KMS-11 (cell line): ENCODE data around the gene COL11A2.

Experiments used
- H2AFZ ChIP-seq: fragments of 200-600 bp; sonication (generic); 2 replicates; pipeline ENCODE4 v1.6.1; 2016; ENCODE audit warnings: antibody characterized with exemption, mixed run types, low read depth
- H3K27ac ChIP-seq: fragments of 200-600 bp; sonication (generic); 2 replicates; pipeline ENCODE4 v1.6.1; 2016; ENCODE audit warnings: mild to moderate bottlenecking, mixed run types
- H3K27me3 ChIP-seq: fragments of 200-600 bp; sonication (generic); 2 replicates; pipeline ENCODE4 v1.6.1; 2017; ENCODE audit warnings: mild to moderate bottlenecking, low read depth, mixed run types, moderate library complexity; ENCODE audit not compliant: insufficient read depth
- H3K36me3 ChIP-seq: fragments of 200-600 bp; sonication (generic); 2 replicates; pipeline ENCODE4 v1.6.1; 2017; ENCODE audit warnings: mild to moderate bottlenecking, mixed run types; ENCODE audit not compliant: insufficient read depth
- H3K4me1 ChIP-seq: fragments of 200-600 bp; sonication (generic); 2 replicates; pipeline ENCODE4 v1.6.1; 2016; ENCODE audit warnings: mild to moderate bottlenecking, low read depth, mixed run types; ENCODE audit not compliant: poor library complexity, severe bottlenecking
- H3K4me2 ChIP-seq: fragments of 200-600 bp; sonication (generic); 2 replicates; pipeline ENCODE4 v1.7.0; 2016; ENCODE audit warnings: mild to moderate bottlenecking, mixed run types
- H3K4me3 ChIP-seq: fragments of 200-600 bp; sonication (generic); IDR thresholded peaks from 2 replicates; pipeline ENCODE4 v1.6.1; 2017; ENCODE audit warnings: low read depth, low read length, mixed read lengths; ENCODE audit not compliant: insufficient read depth
- H3K79me2 ChIP-seq: fragments of 200-600 bp; sonication (generic); 2 replicates; pipeline ENCODE4 v1.6.1; 2016; ENCODE audit warnings: low read depth, mixed run types; ENCODE audit not compliant: insufficient read depth
- H3K9ac ChIP-seq: fragments of 200-600 bp; sonication (generic); 2 replicates; pipeline ENCODE4 v1.6.1; 2016; ENCODE audit warnings: mild to moderate bottlenecking, mixed run types
- H4K20me1 ChIP-seq: fragments of 200-600 bp; sonication (generic); 2 replicates; pipeline ENCODE4 v1.6.1; 2016; ENCODE audit warnings: mild to moderate bottlenecking, mixed run types; ENCODE audit not compliant: insufficient read depth
- TF ChIP-seq, protein P1 (sequence below): fragments of 200-600 bp; sonication (generic); conservative IDR thresholded peaks from 2 replicates; pipeline ENCODE4 v1.6.1; 2017; ENCODE audit warnings: low read depth, mild to moderate bottlenecking, antibody characterized with exemption, low read length, moderate library complexity, mixed read lengths

Gene COL11A2

DNA sequence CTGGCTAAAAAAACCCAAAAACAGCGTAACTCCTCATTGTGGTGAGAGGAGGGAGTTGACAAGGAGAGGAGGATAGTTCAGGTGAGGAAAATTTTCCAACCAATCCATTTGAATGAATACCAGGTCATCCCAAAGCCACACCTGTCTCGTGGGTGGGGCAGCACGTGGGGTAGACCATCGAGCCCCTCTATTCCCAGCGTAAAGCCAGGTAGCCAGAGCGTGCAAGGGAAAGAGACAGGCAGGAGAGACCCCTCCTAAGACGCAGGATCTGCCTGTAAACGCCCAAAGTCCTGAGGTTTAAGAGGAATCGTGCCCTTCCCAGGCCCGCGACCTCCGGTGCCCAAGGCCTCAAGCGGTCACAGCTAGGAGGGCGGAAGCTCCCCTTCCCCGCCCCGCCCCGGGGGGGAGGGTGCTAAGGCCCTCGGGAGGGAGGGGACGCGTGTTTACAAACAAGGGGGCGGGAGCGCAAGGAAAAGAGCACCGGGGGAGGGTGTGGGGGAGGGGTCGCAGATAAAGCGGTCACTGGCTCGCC is 7.5 kb upstream of the COL11A2 start:
- TF ChIP-seq, protein P1, sequence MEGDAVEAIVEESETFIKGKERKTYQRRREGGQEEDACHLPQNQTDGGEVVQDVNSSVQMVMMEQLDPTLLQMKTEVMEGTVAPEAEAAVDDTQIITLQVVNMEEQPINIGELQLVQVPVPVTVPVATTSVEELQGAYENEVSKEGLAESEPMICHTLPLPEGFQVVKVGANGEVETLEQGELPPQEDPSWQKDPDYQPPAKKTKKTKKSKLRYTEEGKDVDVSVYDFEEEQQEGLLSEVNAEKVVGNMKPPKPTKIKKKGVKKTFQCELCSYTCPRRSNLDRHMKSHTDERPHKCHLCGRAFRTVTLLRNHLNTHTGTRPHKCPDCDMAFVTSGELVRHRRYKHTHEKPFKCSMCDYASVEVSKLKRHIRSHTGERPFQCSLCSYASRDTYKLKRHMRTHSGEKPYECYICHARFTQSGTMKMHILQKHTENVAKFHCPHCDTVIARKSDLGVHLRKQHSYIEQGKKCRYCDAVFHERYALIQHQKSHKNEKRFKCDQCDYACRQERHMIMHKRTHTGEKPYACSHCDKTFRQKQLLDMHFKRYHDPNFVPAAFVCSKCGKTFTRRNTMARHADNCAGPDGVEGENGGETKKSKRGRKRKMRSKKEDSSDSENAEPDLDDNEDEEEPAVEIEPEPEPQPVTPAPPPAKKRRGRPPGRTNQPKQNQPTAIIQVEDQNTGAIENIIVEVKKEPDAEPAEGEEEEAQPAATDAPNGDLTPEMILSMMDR, result no peak
- Histone ChIP-seq H3K4me2 (peak overlapping the region; percentile 85), H3K9ac (peak overlapping the region; percentile 96), H2AFZ (peak overlapping the region; percentile 93), H3K36me3 (no peaks in the 10 kb centered on the region), H3K79me2 (peaks cover 24% of the 10 kb centered on the region), H3K27ac (peak overlapping the region; percentile 87), H3K4me3 (no peak overlapping the region), H3K27me3 (no peaks in the 10 kb centered on the region), H3K4me1 (peaks cover 19% of the 10 kb centered on the region), H4K20me1 (no peaks in the 10 kb centered on the region)

DNA sequence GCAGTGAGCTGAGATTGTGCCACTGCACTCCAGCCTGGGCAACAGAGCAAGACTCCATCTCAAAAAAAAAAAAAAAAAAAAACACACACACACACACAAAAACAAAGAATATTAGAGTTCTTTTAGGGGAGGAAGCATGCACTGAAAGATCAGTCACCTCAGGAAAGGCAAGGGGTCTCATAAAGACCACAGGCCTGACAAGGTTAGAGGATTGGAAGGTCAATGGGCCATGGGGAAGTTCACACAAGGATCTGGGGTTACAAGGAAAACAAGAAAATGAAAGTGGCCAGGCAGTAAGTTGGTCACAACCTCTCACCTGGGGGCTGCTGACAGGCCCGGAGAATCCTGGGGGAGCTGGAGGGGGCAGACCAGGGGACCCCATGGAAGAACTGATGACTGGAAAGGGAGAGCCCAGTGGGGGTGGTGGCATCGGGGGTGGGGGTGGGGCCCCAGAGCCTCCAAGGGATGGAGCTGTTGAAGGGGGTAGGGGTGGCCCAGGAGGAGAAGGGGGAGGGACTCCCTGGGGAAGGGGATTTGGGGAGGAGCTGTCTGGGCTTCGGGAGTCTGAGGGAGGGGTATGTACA is 6.7 kb upstream of the COL11A2 start:
- TF ChIP-seq, protein P1, result no peak
- H3K27me3 ChIP-seq, result no peaks in the 10 kb centered on the region
- H3K36me3 ChIP-seq, result no peaks in the 10 kb centered on the region
- H3K4me1 ChIP-seq, result peaks cover 15% of the 10 kb centered on the region
- no peak overlapping the region for H3K27ac ChIP-seq
- no peaks in the 10 kb centered on the region for H4K20me1 ChIP-seq
- no peak overlapping the region for H2AFZ ChIP-seq
- peaks cover 24% of the 10 kb centered on the region for H3K79me2 ChIP-seq
- H3K9ac ChIP-seq, result peak overlapping the region; percentile 96
- H3K4me3 ChIP-seq, result no peak overlapping the region
- peak overlapping the region; percentile 85; the same call in 1 of the 2 replicates for H3K4me2 ChIP-seq

DNA sequence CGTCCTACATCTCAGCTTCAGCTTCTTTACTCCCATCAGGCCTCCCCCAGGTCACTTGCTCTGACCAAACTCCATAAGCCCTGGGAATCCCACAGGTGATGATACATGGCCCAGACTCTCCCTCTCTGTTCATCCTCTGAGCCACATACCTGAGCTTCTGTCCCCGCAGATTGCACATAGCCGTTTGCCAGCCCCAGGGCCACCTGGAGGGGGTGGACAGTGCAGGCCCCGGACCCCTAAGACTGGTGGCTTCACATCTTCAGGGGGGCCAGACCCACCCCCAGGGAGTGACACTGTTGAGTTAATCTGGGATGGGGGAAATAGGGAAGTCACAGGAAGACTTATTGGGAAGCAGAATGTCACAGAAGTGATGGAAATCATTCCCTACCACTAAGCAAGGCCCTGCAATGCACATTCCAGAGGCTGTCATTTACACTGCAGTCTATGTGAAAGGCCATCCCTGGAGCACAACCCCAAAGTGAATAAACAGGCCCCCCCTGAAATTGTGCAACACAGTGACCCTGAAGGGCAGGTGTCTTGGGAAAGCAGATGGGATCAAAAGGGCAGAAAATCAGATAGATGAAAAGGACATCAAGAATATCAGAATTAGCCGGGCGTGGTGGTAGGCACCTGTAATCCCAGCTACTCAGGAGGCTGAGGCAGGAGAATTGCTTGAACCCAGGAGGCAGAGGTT is 6.0 kb upstream of the COL11A2 start:
- no peaks in the 10 kb centered on the region for H3K27me3 ChIP-seq
- H2AFZ ChIP-seq, result no peak overlapping the region
- no peaks in the 10 kb centered on the region for H4K20me1 ChIP-seq
- peaks cover 24% of the 10 kb centered on the region for H3K79me2 ChIP-seq
- H3K9ac ChIP-seq, result no peak overlapping the region
- H3K4me2 ChIP-seq, result no peak overlapping the region
- H3K27ac ChIP-seq, result no peak overlapping the region
- TF ChIP-seq, protein P1, result no peak
- no peaks in the 10 kb centered on the region for H3K36me3 ChIP-seq
- peaks cover 8% of the 10 kb centered on the region for H3K4me1 ChIP-seq
- no peak overlapping the region for H3K4me3 ChIP-seq

DNA sequence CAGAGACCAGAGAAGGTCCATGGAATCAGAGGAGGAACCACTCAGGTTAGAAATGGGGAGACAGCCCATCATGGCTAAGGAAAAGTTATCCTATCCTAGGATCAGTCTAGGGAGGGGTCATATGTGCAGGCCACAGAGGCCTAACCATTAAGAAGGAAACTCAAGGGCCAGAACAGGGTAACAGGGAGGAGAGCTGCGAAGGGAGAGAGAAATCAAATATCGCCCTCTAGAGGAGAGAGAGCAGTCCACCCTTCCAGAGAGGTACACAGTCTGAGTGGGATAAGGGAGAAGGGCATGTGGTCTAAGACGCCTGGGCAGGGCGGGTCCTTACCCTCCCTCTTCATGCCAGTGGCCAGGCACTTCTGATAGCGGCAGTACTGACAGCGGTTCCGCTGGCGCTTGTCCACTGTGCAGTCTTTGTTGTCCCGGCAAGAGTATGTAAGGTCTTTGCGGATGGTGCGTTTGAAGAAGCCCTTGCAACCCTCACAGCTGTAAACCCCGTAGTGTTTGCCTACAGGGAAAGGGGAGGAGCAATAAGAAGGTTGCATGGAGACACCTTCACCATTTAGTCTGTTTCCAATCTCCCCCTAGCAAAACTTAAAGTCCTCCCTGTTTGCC is 5.3 kb upstream of the COL11A2 start:
- Histone ChIP-seq H3K9ac (no peak overlapping the region), H3K4me3 (no peak overlapping the region), H3K36me3 (no peaks in the 10 kb centered on the region), H2AFZ (no peak overlapping the region), H3K4me1 (peaks cover 8% of the 10 kb centered on the region), H3K4me2 (no peak overlapping the region), H3K27ac (no peak overlapping the region), H4K20me1 (no peaks in the 10 kb centered on the region), H3K27me3 (no peaks in the 10 kb centered on the region), H3K79me2 (peaks cover 24% of the 10 kb centered on the region)
- TF ChIP-seq, protein P1, result peak; percentile 77
